Mesenchymal stem cell (in vitro differentiated cells and primary cell): ENCODE results near the gene TBC1D22A.

Experiments used
- DNase-seq: peaks from one replicate; pipeline ENCODE4 v3.0.0-alpha.2; 2013
- H2AFZ ChIP-seq: one replicate; pipeline ENCODE4 v1.6.1; 2013; ENCODE audit warnings: low read depth, mild to moderate bottlenecking, control low read depth, inconsistent platforms, low read length, moderate library complexity
- H2AK5ac ChIP-seq: 2 replicates; pipeline ENCODE4 v1.6.1; 2013; ENCODE audit warnings: low read length, moderate library complexity, mild to moderate bottlenecking, inconsistent platforms; ENCODE audit not compliant: severe bottlenecking
- H2BK120ac ChIP-seq: one replicate; pipeline ENCODE4 v1.6.1; 2013; ENCODE audit warnings: low read depth, mild to moderate bottlenecking, inconsistent platforms, low read length, moderate library complexity
- H2BK12ac ChIP-seq, 2 experiments: one replicate each; pipeline ENCODE4 v1.6.1; 2013; ENCODE audit warnings: inconsistent platforms in 2 of 2, low read length in 2 of 2, mild to moderate bottlenecking in 2 of 2, moderate library complexity in 2 of 2, control low read depth in 1 of 2
- H2BK15ac ChIP-seq: one replicate; pipeline ENCODE4 v1.6.1; 2013; ENCODE audit warnings: mild to moderate bottlenecking, low read depth, inconsistent platforms; ENCODE audit not compliant: poor library complexity, severe bottlenecking
- H2BK5ac ChIP-seq: 2 replicates; pipeline ENCODE4 v1.6.1; 2013; ENCODE audit warnings: low read depth, mild to moderate bottlenecking, low read length, control low read depth, inconsistent platforms; ENCODE audit not compliant: poor library complexity, severe bottlenecking
- H3K14ac ChIP-seq, 2 experiments: one replicate each; pipeline ENCODE4 v1.6.1; 2013; ENCODE audit warnings: inconsistent platforms in 2 of 2, low read length in 2 of 2, control low read depth in 1 of 2, mild to moderate bottlenecking in 1 of 2, moderate library complexity in 1 of 2
- H3K18ac ChIP-seq, 2 experiments: one replicate each; pipeline ENCODE4 v1.6.1; 2013; ENCODE audit warnings: inconsistent platforms in 2 of 2, low read length in 2 of 2, control low read depth in 1 of 2, low read depth in 1 of 2, mild to moderate bottlenecking in 1 of 2
- H3K23ac ChIP-seq, 2 experiments: one replicate each; pipeline ENCODE4 v1.6.1; 2013; ENCODE audit warnings: inconsistent platforms in 2 of 2, low read length in 2 of 2, mild to moderate bottlenecking in 2 of 2, moderate library complexity in 2 of 2, control low read depth in 1 of 2
- H3K27ac ChIP-seq: 2 replicates; pipeline ENCODE4 v1.5.1; 2013; ENCODE audit warnings: mild to moderate bottlenecking, moderate library complexity, low read length, control low read depth, inconsistent platforms; ENCODE audit not compliant: poor library complexity, severe bottlenecking
- H3K27me3 ChIP-seq, 2 experiments: 2 replicates each; pipeline versions ENCODE4 v1.6.1 to v1.7.0; 2013; ENCODE audit warnings: low read length in 2 of 2, mild to moderate bottlenecking in 2 of 2, moderate library complexity in 2 of 2, control low read depth in 1 of 2, inconsistent platforms in 1 of 2; ENCODE audit not compliant: control insufficient read depth in 1 of 2, insufficient read depth in 1 of 2
- H3K36me3 ChIP-seq, 2 experiments: 2 replicates each; pipeline versions ENCODE4 v1.6.1 to v1.7.0; 2013; ENCODE audit warnings: low read length in 2 of 2, control low read depth in 1 of 2, inconsistent platforms in 1 of 2, low read depth in 1 of 2, mild to moderate bottlenecking in 1 of 2; ENCODE audit not compliant: insufficient read depth in 2 of 2, control insufficient read depth in 1 of 2
- H3K4ac ChIP-seq, 2 experiments: one replicate each; pipeline ENCODE4 v1.6.1; 2013; ENCODE audit warnings: inconsistent platforms in 2 of 2, low read length in 2 of 2, mild to moderate bottlenecking in 2 of 2, moderate library complexity in 2 of 2, control low read depth in 1 of 2, low read depth in 1 of 2
- H3K4me1 ChIP-seq: 2 replicates; pipeline ENCODE4 v1.6.1; 2013; ENCODE audit warnings: low read depth, low read length, control low read depth; ENCODE audit not compliant: control insufficient read depth, insufficient read depth
- H3K4me2 ChIP-seq: 2 replicates; pipeline ENCODE4 v1.6.1; 2013; ENCODE audit warnings: low read length, mild to moderate bottlenecking, inconsistent platforms; ENCODE audit not compliant: poor library complexity, severe bottlenecking
- H3K4me3 ChIP-seq, 2 experiments: 2 replicates each; pipeline versions ENCODE4 v1.5.1 to v1.7.0; 2013; ENCODE audit warnings: low read length in 2 of 2, mild to moderate bottlenecking in 2 of 2, control low read depth in 1 of 2, low read depth in 1 of 2; ENCODE audit not compliant: insufficient read depth in 1 of 2
- H3K79me1 ChIP-seq: replicated peaks from 2 replicates; pipeline ENCODE4 v1.6.1; 2013; ENCODE audit warnings: mild to moderate bottlenecking, control low read depth, low read length, inconsistent platforms; ENCODE audit not compliant: poor library complexity, severe bottlenecking
- H3K9ac ChIP-seq: 2 replicates; pipeline ENCODE4 v1.7.0; 2013; ENCODE audit warnings: mild to moderate bottlenecking, low read length, moderate library complexity
- H3K9me3 ChIP-seq: 2 replicates; pipeline ENCODE4 v1.7.0; 2013; ENCODE audit warnings: mild to moderate bottlenecking, low read length; ENCODE audit not compliant: control insufficient read depth
- H4K8ac ChIP-seq: one replicate; pipeline ENCODE4 v1.6.1; 2013; ENCODE audit warnings: inconsistent platforms, mild to moderate bottlenecking, low read length, moderate library complexity
- H4K91ac ChIP-seq: one replicate; pipeline ENCODE4 v1.6.1; 2013; ENCODE audit warnings: mild to moderate bottlenecking, low read length, inconsistent platforms
- WGBS: methylation state at CpG from one replicate; pipeline ENCODE4 v1.1.7; 2013; ENCODE audit warnings: mixed read lengths; 5-methylcytosine and 5-hydroxymethylcytosine counted together

The TBC1D22A gene

GRCh38 chr22:47110817-47111443, 348.5 kb downstream of the TBC1D22A start:
- no peak overlapping the region for H3K4ac ChIP-seq
- H2BK120ac ChIP-seq, result no peak overlapping the region
- H3K4me1 ChIP-seq, result peaks cover 17% of the 10 kb centered on the region
- no peak overlapping the region for H3K14ac ChIP-seq
- no peak overlapping the region for H2BK5ac ChIP-seq
- H3K4me2 ChIP-seq, result no peak overlapping the region
- H3K36me3 ChIP-seq, result peaks cover 8 to 35% of the 10 kb centered on the region in 2 experiments
- H3K9me3 ChIP-seq, result no peaks in the 10 kb centered on the region
- no peak overlapping the region for H2AK5ac ChIP-seq
- no peak overlapping the region for H4K8ac ChIP-seq
- no peak overlapping the region for H3K27ac ChIP-seq
- 97% methylated on average over 18 of the region's 18 CpGs for WGBS
- peaks cover 12% of the 10 kb centered on the region for H3K79me1 ChIP-seq
- DNase-seq, result peak; percentile 16
- H3K18ac ChIP-seq, result no peak overlapping the region
- H3K23ac ChIP-seq, result no peak overlapping the region
- no peak overlapping the region for H3K9ac ChIP-seq
- H2AFZ ChIP-seq, result no peak overlapping the region
- no peak overlapping the region for H3K4me3 ChIP-seq
- H3K27me3 ChIP-seq, result no peaks in the 10 kb centered on the region
- no peak overlapping the region for H2BK12ac ChIP-seq
- no peak overlapping the region for H4K91ac ChIP-seq
- no peak overlapping the region for H2BK15ac ChIP-seq

GRCh38 chr22:47111626-47112581, 349.5 kb downstream of the TBC1D22A start:
- no peak overlapping the region for H2BK120ac ChIP-seq
- no peak overlapping the region for H2AK5ac ChIP-seq
- no peak overlapping the region for H2BK12ac ChIP-seq
- no peak for DNase-seq
- 92% methylated on average over 29 of the region's 29 CpGs for WGBS
- H4K8ac ChIP-seq, result no peak overlapping the region
- H3K4me2 ChIP-seq, result no peak overlapping the region
- H3K9me3 ChIP-seq, result no peaks in the 10 kb centered on the region
- H4K91ac ChIP-seq, result no peak overlapping the region
- no peak overlapping the region for H3K4me3 ChIP-seq
- H3K18ac ChIP-seq, result no peak overlapping the region
- no peaks in the 10 kb centered on the region for H3K27me3 ChIP-seq
- H2AFZ ChIP-seq, result no peak overlapping the region
- H3K79me1 ChIP-seq, result peaks cover 12% of the 10 kb centered on the region
- H3K36me3 ChIP-seq, result peaks cover 8 to 42% of the 10 kb centered on the region in 2 experiments
- no peak overlapping the region for H3K9ac ChIP-seq
- no peak overlapping the region for H2BK15ac ChIP-seq
- no peak overlapping the region for H3K23ac ChIP-seq
- H2BK5ac ChIP-seq, result no peak overlapping the region
- no peak overlapping the region for H3K27ac ChIP-seq
- peaks cover 16% of the 10 kb centered on the region for H3K4me1 ChIP-seq
- peak overlapping the region in 1 of 2 experiments; percentile 35 for H3K14ac ChIP-seq
- H3K4ac ChIP-seq, result no peak overlapping the region

GRCh38 chr22:47112582-47112965, 350.1 kb downstream of the TBC1D22A start:
- H3K9ac ChIP-seq, result no peak overlapping the region
- no peak overlapping the region for H2BK15ac ChIP-seq
- no peak overlapping the region for H2BK120ac ChIP-seq
- no peak overlapping the region for H3K14ac ChIP-seq
- H3K79me1 ChIP-seq, result peaks cover 12% of the 10 kb centered on the region
- H3K4me1 ChIP-seq, result peaks cover 16% of the 10 kb centered on the region
- no peak for DNase-seq
- H2BK5ac ChIP-seq, result no peak overlapping the region
- no peak overlapping the region for H2AK5ac ChIP-seq
- H3K23ac ChIP-seq, result no peak overlapping the region
- H3K9me3 ChIP-seq, result no peaks in the 10 kb centered on the region
- no peak overlapping the region for H4K8ac ChIP-seq
- H3K4me3 ChIP-seq, result no peak overlapping the region
- H3K4ac ChIP-seq, result no peak overlapping the region
- H4K91ac ChIP-seq, result peak overlapping the region; percentile 53
- H3K36me3 ChIP-seq, result peaks cover 8 to 44% of the 10 kb centered on the region in 2 experiments
- no peak overlapping the region for H2BK12ac ChIP-seq
- H3K18ac ChIP-seq, result no peak overlapping the region
- H3K4me2 ChIP-seq, result no peak overlapping the region
- no peaks in the 10 kb centered on the region for H3K27me3 ChIP-seq
- no peak overlapping the region for H3K27ac ChIP-seq
- H2AFZ ChIP-seq, result no peak overlapping the region
- WGBS, result 95% methylated on average over 13 of the region's 13 CpGs
